Measurements from ENCODE around the gene SRSF12.
"Not testable (repeated sequence)": the region's sequence is repeated elsewhere in the genome, so short reads cannot be mapped to it uniquely, and the experiment has no call there.

SRSF12 gene

DNA sequence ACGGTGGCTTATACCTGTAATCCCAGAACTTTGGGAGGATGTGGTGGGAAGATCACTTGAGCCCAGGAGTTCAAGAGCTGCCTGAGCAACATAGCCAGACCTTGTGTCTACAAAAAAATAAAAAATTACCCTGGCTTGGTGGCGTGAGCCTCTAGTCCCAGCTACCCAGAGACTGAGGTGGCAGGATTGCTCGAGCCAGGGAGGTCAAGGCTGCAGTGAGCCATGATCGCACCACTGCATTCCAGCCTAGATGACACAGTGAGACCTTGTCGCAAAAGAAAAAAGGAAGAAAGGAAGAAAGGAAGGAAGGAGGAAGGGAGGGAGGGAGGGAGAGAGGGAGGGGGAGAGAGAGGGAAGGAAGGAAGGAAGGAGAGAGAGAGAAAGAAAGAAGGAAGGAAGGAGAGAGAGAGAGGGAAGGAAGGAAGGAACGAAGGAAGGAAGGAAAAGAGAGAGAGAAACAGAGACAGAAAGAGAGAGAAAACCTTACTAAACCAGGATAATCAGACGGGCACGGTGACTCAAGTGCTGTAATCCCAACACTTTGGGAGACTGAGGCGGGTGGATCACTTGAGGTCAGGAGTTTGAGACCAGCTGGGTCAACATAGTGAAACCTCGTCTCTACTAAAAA is 48.2 kb downstream of the SRSF12 start:
- DNase-seq = no peak

DNA sequence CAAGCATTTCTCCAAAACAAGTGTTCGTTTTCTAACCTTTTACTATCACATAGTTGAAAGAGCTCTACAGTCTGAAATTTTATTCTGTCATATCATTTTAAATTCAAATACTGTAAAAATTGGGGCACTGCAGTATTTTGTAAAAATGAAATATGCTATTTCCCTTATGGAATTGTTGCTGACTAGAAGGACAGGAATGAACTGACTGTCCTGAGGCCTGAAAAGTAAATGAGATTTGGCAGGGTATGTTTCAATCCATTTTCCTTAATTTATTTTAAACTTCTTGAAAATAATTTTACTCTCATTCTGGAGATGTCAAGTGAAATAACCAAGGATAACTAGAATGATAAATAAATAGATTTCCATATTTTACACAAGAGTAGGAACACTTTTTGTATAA is 49.2 kb downstream of the SRSF12 start:
- DNase-seq = no peak

GRCh38 chr6:89067796-89068195 is 50.1 kb downstream of the SRSF12 start:
- no peak for DNase-seq

GRCh38 chr6:89066940-89067646 is 50.8 kb downstream of the SRSF12 start:
- no peak for DNase-seq

DNA sequence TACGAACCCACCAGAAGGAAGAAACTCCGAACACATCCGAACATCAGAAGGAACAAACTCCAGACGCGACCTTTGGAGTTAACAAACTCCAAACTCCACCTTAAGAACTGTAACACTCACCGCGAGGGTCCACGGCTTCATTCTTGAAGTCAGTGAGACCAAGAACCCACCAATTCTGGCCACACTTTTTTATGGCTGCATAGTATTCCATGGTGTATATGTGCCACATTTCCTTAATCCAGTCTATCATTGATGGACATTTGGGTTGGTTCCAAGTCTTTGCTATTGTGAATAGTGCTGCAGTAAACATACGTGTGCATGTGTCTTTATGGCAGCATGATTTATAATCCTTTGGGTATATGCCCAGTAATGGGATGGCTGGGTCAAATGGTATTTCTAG is 51.8 kb downstream of the SRSF12 start:
- DNase-seq = not testable (repeated sequence)

GRCh38 chr6:89064931-89065330 is 52.9 kb downstream of the SRSF12 start:
- not testable (repeated sequence) for DNase-seq

- DNase-seq = no peak
Measured at GRCh38 chr6:89063881-89064280, 54.0 kb downstream of the SRSF12 start.

DNA sequence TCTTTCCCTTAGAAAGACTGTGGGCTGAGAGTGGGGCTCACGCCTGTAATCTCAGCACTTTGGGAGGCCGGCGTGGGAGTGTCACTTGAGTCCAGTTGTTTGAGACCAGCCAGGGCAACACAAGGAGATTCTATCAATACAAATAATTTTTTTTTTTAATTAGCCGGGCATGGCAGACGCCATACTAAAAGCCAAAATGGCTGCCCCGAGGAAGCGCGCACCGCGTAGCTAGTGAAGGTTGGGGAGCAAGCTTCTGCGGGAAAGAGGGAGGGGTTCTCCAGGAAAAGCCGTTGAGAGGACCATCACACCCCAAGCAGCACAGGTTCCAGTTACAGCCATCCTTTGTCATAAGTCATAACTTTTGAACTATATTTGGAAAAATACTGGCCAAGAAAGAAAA is 58.6 kb downstream of the SRSF12 start:
- no peak for DNase-seq

GRCh38 chr6:89058627-89059026 is 59.2 kb downstream of the SRSF12 start:
- DNase-seq = no peak

- no peak for DNase-seq
Measured at GRCh38 chr6:89057759-89058158, 60.1 kb downstream of the SRSF12 start.

- no peak for DNase-seq
Measured at GRCh38 chr6:89054208-89054607, 63.7 kb downstream of the SRSF12 start.

GRCh38 chr6:89051676-89052075 is 66.2 kb downstream of the SRSF12 start:
- no peak for DNase-seq

GRCh38 chr6:89050697-89051096 is 67.2 kb downstream of the SRSF12 start:
- DNase-seq = no peak

DNA sequence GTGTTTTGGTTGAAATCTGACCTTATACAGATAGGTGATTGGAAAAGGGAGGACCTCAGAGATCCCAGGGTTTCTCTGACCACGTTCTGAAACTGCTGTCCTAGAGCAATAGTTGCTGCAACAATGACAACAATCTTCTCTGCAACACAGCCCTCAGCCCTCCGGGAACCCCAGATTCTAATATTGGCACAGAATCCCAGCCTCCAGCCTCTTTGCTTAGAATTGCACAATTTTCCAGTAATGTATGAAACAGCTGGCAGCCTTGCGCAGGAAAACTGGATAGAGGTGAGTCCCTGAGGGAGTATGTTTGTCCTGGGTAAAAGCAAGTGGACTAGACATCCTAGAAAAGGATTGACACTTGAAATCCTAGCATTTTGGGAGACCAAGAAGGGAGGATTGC is 67.7 kb downstream of the SRSF12 start:
- no peak for DNase-seq

DNA sequence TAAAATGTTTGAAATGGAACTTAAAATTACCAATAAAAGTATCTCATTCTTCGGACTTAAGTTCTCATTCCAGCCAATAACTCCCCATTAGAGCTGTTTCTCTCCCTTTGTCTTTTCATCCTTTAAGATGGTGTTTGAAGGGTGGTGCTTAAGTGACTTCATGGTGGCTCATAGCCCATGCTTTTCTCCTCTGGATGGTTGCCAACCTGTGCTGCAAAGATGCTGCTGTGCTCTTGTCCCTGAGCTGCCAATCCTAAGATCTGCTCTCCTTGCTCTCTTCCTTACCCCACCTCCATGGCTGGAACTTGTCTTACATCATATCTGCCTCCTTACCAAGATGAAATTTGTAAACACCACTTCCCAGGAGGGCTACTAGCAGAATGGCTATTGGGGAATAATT is 68.9 kb downstream of the SRSF12 start:
- DNase-seq = no peak

- no peak for DNase-seq
Measured at GRCh38 chr6:89048288-89048923, 69.5 kb downstream of the SRSF12 start.

DNA sequence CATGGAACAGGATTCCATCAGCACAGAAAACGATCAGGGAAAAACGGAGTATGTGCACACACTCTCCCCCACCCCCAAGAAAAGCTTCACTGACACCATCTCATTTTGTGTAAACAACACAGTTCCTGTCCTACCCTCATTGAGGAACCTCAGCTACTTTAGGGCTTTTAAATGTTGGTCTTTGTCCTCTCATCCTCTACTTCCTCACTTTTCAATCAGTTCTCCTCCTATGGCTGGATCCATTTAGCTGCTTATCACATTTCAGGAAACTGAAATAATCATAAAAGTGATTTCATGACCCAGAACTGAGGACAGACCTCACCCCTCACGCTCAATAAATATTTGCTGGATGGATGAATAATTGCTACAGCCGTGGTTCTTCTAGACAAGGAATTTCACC is 70.4 kb downstream of the SRSF12 start:
- no peak for DNase-seq

All from NCI-H2081 treated with DMSO at 0.1 percent for 48 hours (cell line).